HTERT RPE-1 (cell line): ENCODE results near the gene ARF6.
"Not testable (repeated sequence)": the region's sequence is repeated elsewhere in the genome, so short reads cannot be mapped to it uniquely, and the experiment has no call there.

ENCODE experiments used
- in situ Hi-C: fragments of 300-500 bp; cut with MboI; formaldehyde crosslinking; loops from 4 replicates; pipeline ENCODE4 v1.14.3; 2020; ENCODE audit warnings: low sequenced_read_pairs

Gene ARF6

DNA sequence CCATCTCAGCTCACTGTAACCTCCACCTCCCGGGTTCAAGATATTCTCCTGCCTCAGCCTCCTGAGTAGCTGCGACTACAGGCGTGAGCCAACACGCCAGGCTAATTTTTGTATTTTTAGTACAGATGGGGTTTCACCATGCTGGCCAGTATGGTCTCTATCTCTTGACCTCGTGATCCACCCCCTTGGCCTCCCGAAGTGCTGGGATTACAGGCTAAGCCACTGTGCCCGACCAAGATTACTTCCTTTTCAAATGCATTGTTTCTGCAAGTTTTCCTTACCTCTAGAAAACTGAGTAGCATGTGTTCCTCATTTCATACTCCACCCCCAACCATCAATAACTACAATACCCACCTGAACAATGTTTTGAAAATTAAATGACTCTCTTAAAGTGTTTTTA is 13.1 kb downstream of the ARF6 start:
- in situ Hi-C loops: no loop called here

DNA sequence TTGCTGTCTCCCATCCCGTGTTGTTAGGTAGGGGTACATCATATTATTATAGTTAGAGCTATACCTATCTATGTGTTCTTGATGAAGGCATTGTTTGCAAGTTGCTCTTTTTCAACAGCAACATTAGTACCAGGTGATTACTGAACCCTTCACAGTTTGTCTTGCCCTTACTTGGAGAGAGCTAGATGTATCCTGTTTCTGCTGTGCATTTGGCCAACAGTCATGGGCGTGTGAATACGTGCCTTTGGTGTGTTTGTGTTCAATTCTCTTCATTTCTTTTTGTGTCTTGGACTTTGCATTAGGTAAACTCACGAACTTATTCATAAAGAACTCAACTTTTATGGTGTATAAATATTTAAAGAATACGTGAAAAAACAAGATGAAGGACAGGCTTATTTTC is 14.3 kb downstream of the ARF6 start:
- in situ Hi-C loops: no loop called here

DNA sequence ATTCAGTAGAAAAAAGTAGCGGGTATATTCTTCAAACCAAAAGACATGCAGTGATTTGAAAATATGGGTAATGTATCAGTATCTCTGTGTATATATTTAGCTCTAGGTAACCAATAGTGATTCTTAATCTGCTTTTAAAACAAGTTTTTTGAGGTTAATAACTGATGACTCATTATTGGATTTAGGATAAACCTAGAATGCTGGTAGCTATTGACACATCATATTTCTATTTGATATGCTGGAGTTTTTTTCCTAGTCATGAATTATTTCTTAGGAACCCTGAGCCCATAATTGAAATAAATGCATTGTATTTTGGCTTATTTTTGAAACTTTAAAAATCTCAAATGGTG is 15.5 kb downstream of the ARF6 start:
- in situ Hi-C loops: no loop called here

DNA sequence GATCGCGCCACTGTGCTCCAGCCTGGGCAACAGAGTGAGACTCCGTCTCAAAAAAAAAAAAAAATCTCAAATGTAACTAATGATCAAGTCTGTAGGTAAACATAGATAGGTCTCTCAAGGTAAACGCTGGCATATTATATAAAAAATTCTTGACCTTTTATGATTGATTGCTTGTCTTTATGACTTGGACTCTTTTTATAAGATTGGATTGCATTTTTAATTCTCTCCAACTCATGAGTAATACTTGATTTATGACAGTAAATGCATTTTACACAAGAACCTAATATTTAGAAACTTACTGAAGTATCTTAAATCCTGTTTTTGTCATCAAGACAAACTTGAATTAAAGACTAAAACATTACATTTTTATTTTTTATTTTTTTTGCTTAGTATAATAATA is 16.1 kb downstream of the ARF6 start:
- in situ Hi-C loops: no loop called here

DNA sequence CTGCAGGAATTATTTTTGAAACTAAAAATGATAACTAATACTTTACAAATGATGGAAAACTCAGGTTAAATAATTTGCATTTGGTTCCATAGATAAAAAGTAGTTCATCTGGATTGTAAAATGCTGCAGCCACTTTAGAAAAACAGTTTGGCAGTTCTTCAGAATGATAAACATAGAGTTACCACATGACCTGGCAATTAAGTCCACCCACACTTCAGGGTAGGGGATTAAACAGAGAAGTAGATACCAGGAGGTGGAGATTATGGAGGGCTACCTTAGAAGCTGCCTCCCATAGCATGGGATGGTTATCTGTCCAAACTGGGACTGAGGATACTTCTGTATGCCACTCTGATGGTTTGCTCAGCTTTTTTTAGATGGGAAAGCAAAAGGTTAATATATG is 22.2 kb downstream of the ARF6 start:
- in situ Hi-C loops: no loop called here

DNA sequence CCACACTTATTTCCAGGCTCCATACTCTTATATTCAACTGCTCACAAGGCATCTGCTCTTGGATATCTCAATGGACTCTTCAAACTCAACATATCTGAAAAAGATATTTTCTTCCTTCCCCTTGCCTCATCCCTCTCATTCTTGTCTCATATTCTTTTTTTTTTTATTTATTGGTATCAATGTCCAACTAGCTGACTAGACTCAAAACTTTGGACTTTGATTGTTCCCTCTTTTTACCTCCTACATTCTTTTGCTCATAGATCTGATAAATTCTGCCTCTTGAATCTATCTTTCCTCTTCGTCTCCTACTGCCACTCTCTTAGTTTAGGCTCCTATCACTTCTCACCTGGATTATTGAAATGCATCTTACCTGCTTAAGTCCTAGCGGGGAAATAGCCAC is 25.8 kb downstream of the ARF6 start:
- in situ Hi-C loops: no loop called here

DNA sequence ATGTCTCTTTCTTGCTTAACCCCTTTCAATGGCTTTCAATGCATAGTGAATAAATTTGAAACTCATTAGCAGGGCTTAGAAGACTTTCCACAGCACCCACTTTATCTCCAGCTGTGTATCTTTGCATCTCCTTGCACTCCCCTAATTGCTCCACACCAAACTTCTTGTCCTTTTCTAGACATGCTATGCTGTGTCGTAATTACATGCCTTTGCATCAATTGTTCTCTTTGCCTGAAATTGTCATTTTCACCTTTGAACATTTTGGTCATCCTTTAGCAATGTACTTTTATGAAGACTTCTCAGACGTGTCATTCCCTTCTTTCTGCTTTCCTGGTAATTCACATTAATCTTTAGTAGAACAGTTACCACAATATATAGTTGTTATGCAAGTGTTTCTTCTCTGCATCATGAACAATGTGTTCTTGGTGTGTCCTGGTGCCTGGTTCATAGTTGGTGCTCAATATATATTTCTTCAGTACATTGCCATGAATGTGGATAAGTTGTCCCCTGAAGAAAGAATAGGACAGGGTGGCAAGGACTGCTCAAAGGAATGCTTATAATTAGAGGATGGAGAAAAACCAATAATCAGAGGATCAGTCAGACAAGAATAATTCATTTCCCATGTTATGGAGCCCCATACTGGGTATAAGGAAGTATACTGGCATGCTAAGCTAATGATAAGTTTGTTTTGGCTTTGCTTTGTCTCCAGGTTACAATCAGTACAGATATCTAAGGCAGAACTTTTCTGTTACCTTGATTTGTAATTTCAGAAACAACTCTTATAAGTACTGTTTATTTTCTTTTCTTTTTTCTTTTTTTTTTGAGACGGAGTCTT is 27.2 kb downstream of the ARF6 start:
- in situ Hi-C loops: no loop called here

DNA sequence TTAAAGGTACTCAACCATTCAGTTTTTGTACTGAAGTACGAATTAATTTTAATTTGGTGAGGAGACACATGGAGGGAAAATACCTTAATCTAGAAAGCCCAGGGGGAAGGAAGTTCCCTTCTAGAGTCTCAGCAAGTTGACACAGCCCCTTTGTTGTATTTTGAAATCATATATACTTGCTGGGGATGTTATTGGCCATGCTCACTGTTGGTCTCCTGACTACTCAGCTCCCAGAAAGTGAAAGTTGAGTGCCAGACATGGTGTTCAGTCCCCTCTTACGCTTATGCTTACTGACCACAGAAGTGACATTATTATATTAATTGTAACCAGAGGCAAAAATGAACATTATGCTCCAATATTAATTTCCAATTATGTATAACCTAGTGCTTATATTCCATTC is 28.1 kb downstream of the ARF6 start:
- in situ Hi-C loops: no loop called here

DNA sequence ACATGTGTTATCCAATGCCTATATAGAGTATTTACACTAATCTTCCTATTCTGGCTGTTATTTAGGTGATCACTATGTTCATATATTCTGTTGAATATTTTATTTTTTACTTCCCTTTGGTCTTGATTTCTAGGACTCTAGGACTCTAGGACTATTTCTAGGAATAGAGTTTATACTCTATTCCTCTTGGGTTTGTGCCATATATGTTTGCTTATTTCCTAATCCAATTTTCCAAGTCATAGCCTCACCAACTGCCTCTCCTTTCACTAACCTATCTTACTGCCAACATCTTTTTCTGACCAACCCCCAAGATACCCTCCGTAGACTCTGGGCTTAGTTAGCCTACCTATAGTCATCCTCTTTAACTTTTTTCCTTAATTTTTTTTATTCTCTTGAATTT is 28.5 kb downstream of the ARF6 start:
- in situ Hi-C loops: no loop called here

DNA sequence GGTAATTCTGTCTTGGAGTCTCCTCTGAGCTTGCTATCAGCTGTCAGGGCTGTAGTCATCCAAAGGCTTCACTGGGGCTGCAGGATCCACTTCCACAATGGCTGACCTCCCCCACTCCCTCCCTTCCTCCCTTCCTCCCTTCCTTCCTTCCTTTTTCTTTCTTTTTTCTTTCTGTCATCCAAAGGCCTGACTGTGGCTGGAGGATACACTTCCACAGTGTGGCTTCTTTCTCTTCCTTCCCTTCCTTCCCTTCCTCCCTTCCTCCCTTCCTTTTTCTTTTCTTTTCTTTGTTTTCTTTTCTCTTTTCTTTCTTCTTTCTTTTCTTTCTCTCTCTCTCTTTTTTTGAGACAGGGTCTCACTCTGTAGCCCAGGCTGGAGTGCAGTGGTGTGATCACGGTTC is 30.6 kb downstream of the ARF6 start:
- in situ Hi-C loops: no loop called here

DNA sequence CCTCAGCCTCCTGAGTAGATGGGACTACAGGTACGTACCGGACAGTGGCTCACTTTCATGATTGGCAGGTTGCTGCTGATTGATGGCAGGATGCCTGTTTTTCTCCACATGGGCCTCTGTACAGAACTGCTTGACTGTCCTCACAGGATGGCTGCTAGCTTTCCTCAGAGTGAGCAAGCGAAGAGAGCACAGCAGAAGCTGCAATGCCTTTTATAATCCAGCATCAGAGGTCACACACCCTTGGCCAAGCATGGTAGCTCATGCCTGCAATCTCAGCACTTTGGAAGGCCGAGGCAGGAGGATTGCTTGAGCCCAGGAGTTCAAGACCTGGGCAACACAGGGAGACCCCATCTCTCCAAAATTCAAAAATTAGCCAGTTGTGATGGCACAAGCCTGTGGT is 31.0 kb downstream of the ARF6 start:
- in situ Hi-C loops: no loop called here

DNA sequence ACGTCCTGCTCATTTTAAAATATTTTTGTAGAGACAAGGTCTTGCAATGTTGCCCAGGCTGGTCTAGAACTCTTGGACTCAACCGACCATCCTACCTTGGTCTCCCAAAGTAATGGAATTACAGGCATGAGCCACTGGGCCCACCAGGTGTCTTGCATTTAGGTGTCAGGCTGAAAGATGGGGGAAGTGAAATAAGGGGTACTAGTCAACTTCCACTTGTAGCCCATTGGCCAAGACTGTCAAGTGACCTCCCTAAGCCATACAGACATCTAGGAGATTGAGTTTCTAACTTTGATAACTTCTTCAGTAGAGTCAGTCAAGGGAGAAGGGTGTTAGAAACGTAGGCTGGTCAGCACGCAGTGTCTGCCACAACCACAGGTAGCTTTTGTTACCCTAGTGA is 32.0 kb downstream of the ARF6 start:
- in situ Hi-C loops: no loop called here

DNA sequence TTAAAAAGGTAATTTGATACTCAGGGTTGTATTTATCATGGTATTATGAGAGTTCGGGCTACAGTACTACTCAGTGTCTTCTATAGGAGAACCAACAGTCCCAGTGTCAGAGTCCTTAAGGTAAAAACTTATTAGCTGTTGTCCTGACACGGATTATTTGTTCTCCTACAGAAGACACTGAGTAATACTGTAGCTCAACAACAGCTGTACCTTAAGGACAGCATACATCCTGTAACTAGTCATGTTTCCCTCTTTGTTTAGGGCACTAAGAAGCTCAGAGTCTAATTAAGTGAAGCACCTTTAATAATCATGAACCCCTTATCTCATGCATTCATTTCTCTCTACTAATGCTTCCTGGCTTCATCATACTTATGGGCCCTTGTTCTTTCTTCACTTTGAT is 33.9 kb downstream of the ARF6 start:
- in situ Hi-C loops: no loop called here

DNA sequence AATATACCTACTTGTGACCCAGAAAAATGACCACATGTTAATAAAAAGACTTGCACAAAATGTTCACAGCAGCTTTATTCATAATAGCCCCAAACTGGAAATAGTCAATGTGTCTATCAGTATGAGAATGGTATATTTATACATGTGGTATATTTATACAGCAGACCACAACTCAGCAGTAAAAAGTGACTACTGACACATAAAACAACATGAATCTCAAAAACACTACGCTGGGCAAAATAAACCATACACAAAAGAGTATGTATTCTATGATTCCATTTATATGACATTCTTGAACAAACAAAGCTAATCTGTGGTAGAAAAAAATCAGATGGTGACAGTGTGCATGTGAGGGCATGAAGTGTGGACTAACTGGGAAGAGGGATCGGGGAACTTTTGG is 35.1 kb downstream of the ARF6 start:
- in situ Hi-C loops: no loop called here

DNA sequence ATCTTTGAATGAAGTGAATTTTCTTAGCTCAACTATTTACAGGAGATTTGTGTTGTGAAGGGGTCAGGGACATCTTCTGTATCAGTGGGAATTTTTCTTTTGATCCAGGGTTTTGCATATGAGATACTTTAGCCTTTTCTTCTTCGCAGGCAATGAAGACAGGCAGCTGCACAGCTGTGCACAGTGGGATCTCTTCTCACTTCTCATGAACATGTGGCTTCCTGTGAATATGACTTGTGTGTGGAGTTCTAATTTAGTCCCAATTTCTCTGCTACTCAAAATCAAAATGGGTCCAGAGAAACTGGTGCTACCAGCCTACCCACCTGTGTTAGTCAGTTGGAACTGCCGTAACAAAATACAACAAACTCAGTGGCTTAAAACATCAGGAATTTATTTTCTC is 37.8 kb downstream of the ARF6 start:
- in situ Hi-C loops: no loop called here

DNA sequence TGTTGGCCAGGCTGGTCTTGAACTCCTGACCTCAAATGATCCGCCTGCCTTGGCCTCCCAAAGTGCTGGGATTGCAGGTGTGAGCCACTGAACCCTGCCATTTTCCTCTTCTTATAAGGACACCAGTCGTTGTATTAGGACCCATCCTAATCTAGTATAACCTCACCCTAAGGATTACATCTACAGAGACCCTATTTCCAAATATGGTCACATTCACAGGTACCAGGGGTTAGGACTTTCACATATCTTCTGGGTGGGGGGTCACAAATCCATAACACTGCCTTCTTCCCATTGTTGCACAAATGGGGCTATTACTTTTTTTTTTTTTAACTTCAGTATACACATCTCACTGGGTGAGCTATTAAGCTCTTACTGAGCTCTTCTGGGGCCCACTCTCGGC is 38.6 kb downstream of the ARF6 start:
- in situ Hi-C loops: no loop called here

DNA sequence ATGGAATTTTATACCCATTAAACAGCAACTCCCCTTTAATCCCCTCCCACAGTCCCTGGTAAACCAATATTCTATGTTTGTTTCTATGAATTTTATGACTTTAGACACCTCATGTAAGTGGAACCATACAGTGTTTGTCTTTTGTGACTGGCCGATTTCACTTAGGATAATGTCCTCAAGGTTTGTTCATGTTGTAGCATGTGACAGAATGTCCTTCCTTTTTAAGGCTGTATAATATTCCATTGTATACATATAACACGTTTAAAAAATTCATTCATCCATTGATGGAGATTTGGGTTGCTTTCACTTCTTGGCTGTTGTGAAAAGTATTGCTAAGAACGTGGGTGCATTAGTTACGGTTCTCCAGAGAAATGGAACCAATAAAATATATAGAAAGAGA is 40.2 kb downstream of the ARF6 start:
- in situ Hi-C loops: no loop called here

DNA sequence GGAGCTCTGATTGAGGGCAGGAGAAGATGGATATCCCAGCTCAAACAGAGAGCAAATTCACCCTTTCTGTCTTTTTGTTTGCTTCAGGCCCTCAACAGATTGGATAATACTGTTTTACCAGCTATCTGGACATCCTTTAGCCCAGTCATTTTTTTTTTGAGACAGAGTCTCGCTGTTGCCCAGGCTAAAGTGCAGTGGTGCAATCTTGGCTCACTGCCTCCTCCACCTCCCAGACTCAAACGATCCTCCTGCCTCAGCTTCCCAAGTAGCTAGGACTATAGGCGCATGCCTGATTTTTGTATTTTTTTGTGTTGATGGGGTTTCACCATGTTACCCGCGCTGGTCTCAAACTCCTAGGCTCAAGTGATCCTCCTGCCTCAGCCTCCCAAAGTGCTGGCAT is 40.8 kb downstream of the ARF6 start:
- in situ Hi-C loops: no loop called here

DNA sequence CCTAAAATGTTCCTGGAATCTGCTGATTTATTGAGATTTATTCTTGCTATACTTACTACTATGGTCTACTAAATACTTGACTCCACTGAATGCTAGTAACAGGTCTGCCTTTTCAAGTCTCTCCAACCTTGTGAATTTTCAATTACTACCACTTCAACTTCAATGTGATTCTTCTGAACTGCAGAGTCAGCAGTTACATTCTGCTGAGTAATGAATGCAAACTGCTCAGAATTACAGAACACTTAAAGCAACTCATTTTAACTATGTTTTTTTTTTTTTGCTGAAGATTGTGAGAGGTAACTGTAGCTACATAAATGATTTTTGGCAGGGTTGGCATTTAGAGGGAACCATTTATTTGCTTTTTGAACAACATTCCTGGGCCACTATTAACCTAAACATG is 41.8 kb downstream of the ARF6 start:
- in situ Hi-C loops: no loop called here

DNA sequence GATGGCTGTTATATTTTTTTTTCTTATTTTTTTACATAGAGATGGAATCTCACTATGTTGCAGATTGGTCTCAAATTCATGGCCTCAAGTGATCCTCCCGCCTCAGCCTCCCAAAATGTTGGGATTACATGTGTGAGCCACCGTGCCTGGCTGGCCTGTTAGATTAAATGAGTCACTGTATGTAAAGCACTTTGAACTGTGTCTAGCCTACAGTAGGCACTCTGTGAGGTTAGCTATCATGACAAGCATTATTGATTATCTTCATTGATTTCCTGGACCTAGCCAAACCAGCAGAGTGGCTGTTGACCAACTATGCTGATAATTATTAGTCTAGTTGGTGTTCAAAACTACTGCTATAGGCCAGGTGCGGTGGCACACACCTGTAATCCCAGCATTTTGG is 42.6 kb downstream of the ARF6 start:
- in situ Hi-C loops: no loop called here

DNA sequence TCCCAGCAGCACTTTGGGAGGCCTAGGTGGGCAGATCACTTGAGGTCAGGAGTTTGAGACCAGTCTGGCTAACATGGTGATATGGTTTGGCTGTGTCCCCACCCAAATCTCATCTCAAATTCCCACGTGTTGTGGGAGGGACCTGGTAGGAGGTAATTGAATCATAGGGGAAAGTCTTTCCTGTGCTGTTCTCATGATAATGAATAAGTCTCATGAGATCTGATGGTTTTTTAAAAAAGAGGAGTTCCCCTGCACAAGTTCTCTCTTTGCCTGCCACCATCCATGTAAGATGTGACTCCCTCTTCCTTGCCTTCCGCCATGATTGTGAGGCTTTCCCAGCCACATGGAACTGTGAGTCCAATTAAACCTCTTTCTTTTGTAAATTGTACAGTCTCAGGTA is 43.4 kb downstream of the ARF6 start:
- in situ Hi-C loops: not testable (repeated sequence)

DNA sequence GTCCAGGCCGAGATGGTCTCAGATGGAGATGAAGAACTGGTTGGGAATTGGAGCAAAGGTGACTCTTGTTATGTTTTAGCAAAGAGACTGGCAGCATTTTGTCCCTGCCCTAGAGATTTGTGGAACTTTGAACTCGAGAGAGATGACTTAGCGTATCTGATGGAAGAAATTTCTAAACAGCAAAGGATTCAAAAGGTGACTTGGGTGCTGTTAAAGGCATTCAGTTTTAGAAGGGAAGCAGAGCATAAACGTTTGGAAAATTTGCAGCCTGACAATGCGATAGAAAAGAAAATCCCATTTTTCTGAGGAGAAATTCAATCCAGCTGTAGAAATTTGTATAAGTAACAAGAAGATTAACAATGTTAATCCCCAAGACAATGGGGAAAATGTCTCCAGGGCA is 44.0 kb downstream of the ARF6 start:
- in situ Hi-C loops: not testable (repeated sequence)

DNA sequence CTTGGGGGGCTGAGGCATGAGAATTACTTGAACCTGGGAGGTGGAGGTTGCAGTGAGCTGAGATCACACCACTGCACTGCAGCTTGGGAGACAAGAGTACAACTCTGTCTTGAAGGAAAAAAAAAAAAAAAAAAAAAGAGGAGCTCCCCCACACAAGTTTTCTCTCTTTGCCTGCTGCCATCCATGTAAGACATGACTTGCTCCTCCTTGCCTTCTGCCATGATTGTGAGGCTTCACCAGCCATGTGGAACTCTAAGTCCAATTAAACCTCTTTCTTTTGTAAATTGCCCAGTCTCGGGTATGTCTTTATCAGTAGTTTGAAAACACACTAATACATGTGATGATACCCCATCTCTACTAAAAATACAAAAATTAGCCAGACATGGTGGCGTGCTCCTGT is 46.3 kb downstream of the ARF6 start:
- in situ Hi-C loops: not testable (repeated sequence)
